K562 (cell line): ENCODE data around the gene GALM. TPM values are rescaled to one million over a fixed set of nuclear protein-coding genes. Genes with fewer than 3 reads are reported as not detected.

Experiments used
- AFF1 ChIP-seq, 2 experiments: fragments of 450-650 bp; IDR thresholded peaks; 2 replicates each; pipeline ENCODE4 v1.6.1; 2018; ENCODE audit warnings: mild to moderate bottlenecking in 2 of 2, low read depth in 1 of 2; ENCODE audit not compliant: partially characterized antibody in 2 of 2
- CBFA2T3 ChIP-seq: fragments of 450-650 bp; IDR thresholded peaks from 2 replicates; pipeline ENCODE4 v1.6.1; 2017
- EP300 ChIP-seq: IDR thresholded peaks from 2 replicates; pipeline ENCODE4 v1.6.1; 2012; ENCODE audit warnings: low read length, improper control_type of control experiment
- MAZ ChIP-seq, 2 experiments: fragments of 450-650 bp in 1 of 2; sonication (generic) in 1 of 2; formaldehyde crosslinking; IDR thresholded peaks in 1 of 2; conservative IDR thresholded peaks in 1 of 2; 2 replicates each; pipeline versions ENCODE4 v1.4.0 to v1.5.0; 2020; ENCODE audit warnings: mild to moderate bottlenecking in 1 of 2, missing genetic modification reagents in 1 of 2
- MTA3 ChIP-seq: fragments of 450-650 bp; formaldehyde crosslinking; IDR thresholded peaks from 2 replicates; pipeline ENCODE4 v1.6.1; 2017; ENCODE audit warnings: mild to moderate bottlenecking, borderline replicate concordance
- NEUROD1 ChIP-seq: fragments of 150-350 bp; IDR thresholded peaks from 2 replicates; pipeline ENCODE4 v1.6.1; 2014; ENCODE audit warnings: borderline replicate concordance, low read length, low read depth; ENCODE audit not compliant: partially characterized antibody
- ZBTB11 ChIP-seq, 3 experiments: fragments of 200-800 bp in 1 of 3; fragments of 250-450 bp in 1 of 3; fragments of 450-650 bp in 1 of 3; sonication (Bioruptor Pico) in 1 of 3; sonication (Bioruptor generic) in 1 of 3; formaldehyde crosslinking in 1 of 3; IDR thresholded peaks; 2 replicates each; pipeline versions ENCODE4 v1.6.1 to v1.8.0; 2016 to 2022; ENCODE audit warnings: mild to moderate bottlenecking in 2 of 3, missing genetic modification characterization in 2 of 3, missing compliant biosample characterization in 1 of 3, moderate library complexity in 1 of 3
- ZBTB33 ChIP-seq: sonication (generic); formaldehyde crosslinking; IDR thresholded peaks from 2 replicates; pipeline ENCODE4 v1.8.1; 2023; ENCODE audit warnings: mild to moderate bottlenecking, missing genetic modification reagents
- ZNF518B ChIP-seq: fragments of 250-450 bp; sonication (Bioruptor Pico); IDR thresholded peaks from 2 replicates; pipeline ENCODE4 v1.5.0; 2021; ENCODE audit warnings: mild to moderate bottlenecking, moderate library complexity
- polyA plus RNA-seq, 8 experiments: library from polyadenylated mRNA; depleted of rRNA in 4 of 8; stranded (reverse) in 5 of 8; unstranded in 3 of 8; fragments of >200 nt; fragmentation: Nextera tagmentation in 2 of 8; fragmentation: Illumina TruSeq in 1 of 8; extraction: Ambion mirVana in 2 of 8; extraction: Trizol in 1 of 8; gene quantifications; 2 replicates each; pipeline versions ENCODE4 v1.2.1 to v1.2.3, GENCODE V29; 2011 to 2014; ENCODE audit warnings: inconsistent platforms in 1 of 8, missing spikeins in 1 of 8
- total RNA-seq, 7 experiments: library from RNA; depleted of rRNA in 6 of 7; stranded (reverse); fragments of >200 nt in 6 of 7; fragmentation: Illumina TruSeq in 2 of 7; extraction: Trizol in 2 of 7; gene quantifications; 2 replicates each; pipeline versions ENCODE4 v1.2.1 to v1.2.3, GENCODE V29; 2011 to 2021; ENCODE audit warnings: low replicate concordance in 1 of 7

Gene GALM
- total and polyA plus RNA-seq, 9 of the 15 experiments (the other 6 are each of a cell fraction or from before 2014, with no cell fraction given) = 22.1 to 51.7 (median 27.9) TPM

- TF ChIP-seq ZNF518B (CRISPR knock-in tag) = no peak
- peak in 1 of 2 experiments; percentile 97 for TF ChIP-seq AFF1 (IDR thresholded peaks at IDR 0.05; ENCODE audit: low read depth in 1 of 2, partially characterized antibody in 2 of 2)
- TF ChIP-seq MAZ (CRISPR knock-in tag; conservative IDR thresholded peaks at IDR 0.05 in 1 of 2, IDR thresholded peaks at IDR 0.05 in 1 of 2) = peak; percentile 28 to 47; a peak in 2 of 4 replicates
- TF ChIP-seq MTA3 = no peak
- TF ChIP-seq NEUROD1 = peak; percentile 31
- TF ChIP-seq CBFA2T3 = no peak; the same call in 1 of the 2 replicates
- TF ChIP-seq EP300 = peak; percentile 62
- TF ChIP-seq ZBTB11 (CRISPR knock-in tag; IDR thresholded peaks at IDR 0.05) = peak in 1 of 3 experiments; percentile 82; a peak in 2 of 6 replicates
- 0 out of 2 replicates have a peak, but pooled peaks have one; percentile 7 for TF ChIP-seq ZBTB33
These were observed at the start of gene GALM (continued) for GRCh38 chr2:38665854-38666555.
